SK-N-SH treated with all-trans-retinoic acid at 6 μM for 48 hours (cell line): ENCODE data around the gene EP400.

Experiments
- ARNTL ChIP-seq: fragments of 450-650 bp; formaldehyde crosslinking; IDR thresholded peaks from 2 replicates; pipeline ENCODE4 v1.5.0; 2020; ENCODE audit warnings: low read depth, mild to moderate bottlenecking, moderate library complexity, borderline replicate concordance
- TCF4 ChIP-seq: fragments of 250-450 bp; sonication (Bioruptor Pico); IDR thresholded peaks from 2 replicates; pipeline ENCODE4 v1.8.0; 2021; ENCODE audit warnings: mild to moderate bottlenecking, moderate library complexity, borderline replicate concordance
- ZFP3 ChIP-seq: fragments of 250-450 bp; sonication (Bioruptor Pico); IDR thresholded peaks from 2 replicates; pipeline ENCODE4 v1.5.0; 2020; ENCODE audit warnings: mild to moderate bottlenecking, moderate library complexity

GRCh38 chr12:131903270-131904255 is 46.2 kb upstream of the EP400 start:
- TF ChIP-seq ARNTL, result no peak
- TF ChIP-seq TCF4 (CRISPR knock-in tag), result no peak
- TF ChIP-seq ZFP3 (CRISPR knock-in tag), result no peak
